Measurements from ENCODE around the gene MAP2. TPM values are rescaled to one million over a fixed set of nuclear protein-coding genes. Genes with fewer than 3 reads are reported as not detected.
A peak's percentile ranks its signal among the peaks of the same experiment; 100 is the strongest.

The MAP2 gene
- total RNA-seq, 6 experiments from 2014 or later, result 1.0 to 2.0 (median 1.6) TPM

DNA sequence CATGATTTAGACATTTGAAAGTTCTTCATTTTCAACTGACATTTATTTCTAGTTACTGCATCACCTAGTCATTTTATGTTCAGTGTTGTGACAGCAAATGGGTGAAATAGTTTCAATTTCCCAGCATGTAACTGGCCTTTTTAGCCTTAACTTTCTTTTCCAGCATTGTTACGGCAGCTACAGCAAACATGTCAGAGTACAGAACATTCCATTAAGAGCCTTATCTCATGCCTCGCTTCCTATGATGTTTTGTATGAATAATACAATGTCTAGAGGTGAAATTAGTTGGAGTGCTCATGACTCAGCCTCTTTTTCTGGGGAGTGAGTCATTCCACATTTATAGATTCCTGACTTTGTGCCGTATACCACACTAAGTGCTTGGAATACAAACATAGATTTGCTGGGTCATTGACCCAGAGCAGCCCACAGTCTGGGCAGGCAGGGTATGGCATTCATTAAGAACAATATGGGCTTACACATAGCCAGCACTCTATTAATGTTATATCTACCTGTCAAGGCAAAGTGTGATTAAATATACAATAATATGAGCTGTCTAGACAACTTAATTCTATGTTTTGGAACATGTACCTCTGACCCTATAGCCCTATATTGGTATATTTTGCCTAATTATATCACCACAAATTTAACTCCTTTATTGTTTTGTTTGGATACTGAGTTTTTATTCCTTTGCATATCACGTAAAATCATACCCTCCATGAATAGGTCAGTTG, 72.2 kb downstream of the MAP2 start:
- Mint-ChIP-seq H3K4me3 (peak overlapping the region; percentile 79), H3K36me3 (ENCODE audit: low read depth) (peaks cover 32% of the 10 kb centered on the region), H3K9me3 (peaks cover 35% of the 10 kb centered on the region), H3K4me1 (ENCODE audit: low read depth) (peaks cover 37% of the 10 kb centered on the region), H3K27me3 (ENCODE audit: insufficient read depth) (no peaks in the 10 kb centered on the region; the same call in 1 of the 2 replicates), H3K27ac (peak overlapping the region; percentile 88)
- TF ChIP-seq, protein P1, sequence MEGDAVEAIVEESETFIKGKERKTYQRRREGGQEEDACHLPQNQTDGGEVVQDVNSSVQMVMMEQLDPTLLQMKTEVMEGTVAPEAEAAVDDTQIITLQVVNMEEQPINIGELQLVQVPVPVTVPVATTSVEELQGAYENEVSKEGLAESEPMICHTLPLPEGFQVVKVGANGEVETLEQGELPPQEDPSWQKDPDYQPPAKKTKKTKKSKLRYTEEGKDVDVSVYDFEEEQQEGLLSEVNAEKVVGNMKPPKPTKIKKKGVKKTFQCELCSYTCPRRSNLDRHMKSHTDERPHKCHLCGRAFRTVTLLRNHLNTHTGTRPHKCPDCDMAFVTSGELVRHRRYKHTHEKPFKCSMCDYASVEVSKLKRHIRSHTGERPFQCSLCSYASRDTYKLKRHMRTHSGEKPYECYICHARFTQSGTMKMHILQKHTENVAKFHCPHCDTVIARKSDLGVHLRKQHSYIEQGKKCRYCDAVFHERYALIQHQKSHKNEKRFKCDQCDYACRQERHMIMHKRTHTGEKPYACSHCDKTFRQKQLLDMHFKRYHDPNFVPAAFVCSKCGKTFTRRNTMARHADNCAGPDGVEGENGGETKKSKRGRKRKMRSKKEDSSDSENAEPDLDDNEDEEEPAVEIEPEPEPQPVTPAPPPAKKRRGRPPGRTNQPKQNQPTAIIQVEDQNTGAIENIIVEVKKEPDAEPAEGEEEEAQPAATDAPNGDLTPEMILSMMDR (IDR thresholded peaks at IDR 0.05), result no peak
- DNase-seq, result peak; percentile 96

DNA sequence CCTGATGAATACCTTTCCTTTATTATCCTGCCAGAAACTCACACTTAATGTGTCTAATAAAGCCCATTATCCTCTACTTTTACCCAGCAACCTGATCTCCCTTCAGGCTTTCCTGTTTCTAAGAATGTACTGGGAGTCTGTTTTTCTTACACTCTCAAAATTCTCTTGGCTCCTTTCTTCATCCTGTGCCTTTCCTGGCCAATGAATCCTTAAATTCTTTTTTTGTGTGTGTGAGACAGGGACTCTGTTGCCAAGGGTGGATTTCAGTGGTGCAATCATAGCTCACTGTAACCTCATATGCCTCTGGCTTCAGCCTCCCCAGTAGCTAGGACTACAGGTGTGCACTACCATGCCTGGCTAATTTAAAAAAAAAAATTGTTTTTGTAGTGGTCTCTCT, 72.7 kb downstream of the MAP2 start:
- H3K36me3 Mint-ChIP-seq (ENCODE audit: low read depth), result peaks cover 26% of the 10 kb centered on the region
- peak overlapping the region; percentile 65 for H3K27ac Mint-ChIP-seq
- no peak overlapping the region for H3K4me3 Mint-ChIP-seq
- TF ChIP-seq, protein P1 (IDR thresholded peaks at IDR 0.05), result no peak
- DNase-seq, result peak; percentile 32
- H3K4me1 Mint-ChIP-seq (ENCODE audit: low read depth), result peaks cover 37% of the 10 kb centered on the region
- H3K9me3 Mint-ChIP-seq, result peaks cover 29% of the 10 kb centered on the region
- H3K27me3 Mint-ChIP-seq (ENCODE audit: insufficient read depth), result no peaks in the 10 kb centered on the region; the same call in 1 of the 2 replicates

DNA sequence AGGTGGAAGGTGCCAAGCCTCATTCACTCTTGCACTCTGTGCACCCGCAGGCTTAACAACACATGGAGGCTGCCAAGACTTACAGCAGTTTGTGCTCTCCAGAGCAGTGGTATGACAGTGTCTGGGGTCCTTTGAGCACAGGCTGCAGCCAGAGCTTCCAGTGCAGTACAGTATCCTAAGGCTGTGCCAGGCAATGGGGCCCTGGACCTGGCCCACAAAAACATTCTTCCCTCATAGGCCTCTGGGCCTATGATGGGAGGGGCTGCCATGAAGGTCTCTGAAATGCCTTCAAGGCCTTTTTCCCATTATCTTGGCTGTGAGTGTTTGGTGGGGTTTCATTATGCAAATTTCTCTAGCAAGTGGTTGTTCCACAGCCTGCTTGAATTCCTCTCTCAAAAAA, 74.8 kb downstream of the MAP2 start:
- Mint-ChIP-seq H3K4me3 (no peak overlapping the region; the same call in 1 of the 2 replicates), H3K27me3 (ENCODE audit: insufficient read depth) (no peaks in the 10 kb centered on the region; the same call in 1 of the 2 replicates), H3K9me3 (peaks cover 29% of the 10 kb centered on the region), H3K36me3 (ENCODE audit: low read depth) (peaks cover 17% of the 10 kb centered on the region), H3K27ac (no peak overlapping the region), H3K4me1 (ENCODE audit: low read depth) (peaks cover 37% of the 10 kb centered on the region)
- DNase-seq, result no peak
- TF ChIP-seq, protein P1 (IDR thresholded peaks at IDR 0.05), result no peak

DNA sequence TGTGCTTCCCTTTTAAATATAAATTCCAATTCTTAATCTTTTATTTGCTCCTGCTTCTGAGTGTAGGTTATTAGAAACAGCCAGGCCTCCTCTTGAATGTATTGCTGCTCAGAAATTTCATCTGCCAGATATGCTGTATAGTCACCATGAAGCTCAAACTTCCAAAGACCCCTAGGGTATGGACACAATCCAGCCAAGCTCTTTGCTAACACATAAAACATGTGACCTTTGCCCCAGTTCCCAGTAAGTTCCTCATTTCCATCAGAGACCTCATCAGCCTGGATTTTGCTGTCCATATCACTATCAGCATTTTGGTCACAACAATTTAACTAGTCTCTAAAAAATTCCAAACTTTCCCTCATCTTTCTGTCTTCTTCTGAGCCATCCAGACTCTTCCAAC, 75.2 kb downstream of the MAP2 start:
- H3K27ac Mint-ChIP-seq, result no peak overlapping the region
- peak overlapping the region; percentile 12; the same call in 1 of the 2 replicates for H3K4me3 Mint-ChIP-seq
- peaks cover 29% of the 10 kb centered on the region for H3K9me3 Mint-ChIP-seq
- H3K27me3 Mint-ChIP-seq (ENCODE audit: insufficient read depth), result no peaks in the 10 kb centered on the region; the same call in 1 of the 2 replicates
- H3K36me3 Mint-ChIP-seq (ENCODE audit: low read depth), result peaks cover 14% of the 10 kb centered on the region
- TF ChIP-seq, protein P1 (IDR thresholded peaks at IDR 0.05), result no peak
- peaks cover 37% of the 10 kb centered on the region for H3K4me1 Mint-ChIP-seq (ENCODE audit: low read depth)
- DNase-seq, result peak; percentile 67

DNA sequence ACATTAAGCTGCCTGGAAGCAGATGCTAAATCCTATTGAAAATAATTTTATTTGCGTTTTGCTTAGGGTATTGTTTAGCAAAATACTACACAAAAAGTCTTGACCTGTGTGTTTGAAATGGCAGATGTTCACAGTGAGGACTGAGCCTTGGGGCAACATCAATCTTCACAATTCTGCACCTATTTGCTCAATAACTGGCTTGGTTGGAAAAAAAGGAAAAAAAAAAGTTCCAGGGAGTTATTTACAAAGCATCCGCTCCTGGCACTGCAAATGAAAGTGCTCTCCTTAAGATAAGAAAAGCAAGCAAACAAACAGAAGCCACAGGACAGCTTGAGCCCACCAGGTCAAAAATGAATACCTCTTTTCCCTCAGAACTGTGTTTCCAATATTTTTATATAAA, 77.7 kb downstream of the MAP2 start:
- Mint-ChIP-seq H3K4me1 (ENCODE audit: low read depth) (peaks cover 26% of the 10 kb centered on the region), H3K9me3 (peaks cover 29% of the 10 kb centered on the region), H3K36me3 (ENCODE audit: low read depth) (peaks cover 14% of the 10 kb centered on the region), H3K27me3 (ENCODE audit: insufficient read depth) (no peaks in the 10 kb centered on the region; the same call in 1 of the 2 replicates), H3K4me3 (no peak overlapping the region), H3K27ac (no peak overlapping the region)
- TF ChIP-seq, protein P1 (IDR thresholded peaks at IDR 0.05), result no peak
- DNase-seq, result no peak

Data from HFFc6 (cell line).